HepG2 (cell line): ENCODE results near the gene ZFYVE21. TPM values are rescaled to one million over a fixed set of nuclear protein-coding genes. Genes with fewer than 3 reads are reported as not detected.

Source experiments
- ATAC-seq: fragments of 200-7000 bp; cut with Tn5 transposase; 3 replicates; pipeline ENCODE4 v1.9.1; 2020; ENCODE audit warnings: mild to moderate bottlenecking, moderate library complexity
- BruUV-seq: library from RNA; stranded (reverse); fragments of 400-500 nt; replicated peaks from 2 replicates; lab custom pipeline; 2021; lab: Mats Ljungman, UMichigan
- CTCF ChIA-PET: fragments of 300-600 bp; formaldehyde crosslinking; extraction: SDS; loops from one replicate; lab custom pipeline; 2021; ENCODE audit warnings: low total read pairs, inconsistent platforms, low intra/inter-chr PET ratio; lab: Yijun Ruan, JAX
- POLR2A ChIA-PET: fragments of 350-600 bp; sonication (Branson Sonifier 250); formaldehyde crosslinking; loops from one replicate; lab custom pipeline; 2020; ENCODE audit warnings: antibody characterized with exemption, inconsistent platforms; lab: Yijun Ruan, JAX
- DNase-seq: peaks from one replicate; pipeline ENCODE4 v3.0.0-alpha.2; 2015; ENCODE audit warnings: low spot score
- FAIRE-seq: peaks from 3 replicates; lab custom pipeline; 2011; peaks lifted over from hg19 to GRCh38; lab: Jason Lieb, UNC
- H2AFZ ChIP-seq: one replicate; pipeline ENCODE4 v1.6.1; 2011; ENCODE audit warnings: low read length, inconsistent platforms
- H3K27ac ChIP-seq: fragments of 300-600 bp; 3 replicates; pipeline ENCODE4 v1.8.0; 2011; ENCODE audit warnings: mixed run types, mild to moderate bottlenecking, mixed read lengths, low read length, inconsistent platforms; ENCODE audit not compliant: insufficient read depth; ENCODE audit errors: extremely low read length
- H3K27me3 ChIP-seq, 2 experiments: fragments of 200-600 bp in 1 of 2; 2 replicates in 1 of 2; 3 replicates in 1 of 2; pipeline versions ENCODE4 v1.6.0 to v1.8.0; 2011; ENCODE audit warnings: low read length in 2 of 2, mild to moderate bottlenecking in 2 of 2, moderate library complexity in 2 of 2, inconsistent platforms in 1 of 2; ENCODE audit not compliant: insufficient read depth in 2 of 2, control insufficient read depth in 1 of 2
- H3K36me3 ChIP-seq, 2 experiments: fragments of 200-600 bp in 1 of 2; replicated peaks in 1 of 2; 2 replicates in 1 of 2; 3 replicates in 1 of 2; pipeline versions ENCODE4 v1.5.1 to v1.8.0; 2011; ENCODE audit warnings: low read length in 2 of 2, inconsistent platforms in 1 of 2; ENCODE audit not compliant: insufficient read depth in 2 of 2, control insufficient read depth in 1 of 2
- H3K4me1 ChIP-seq: 2 replicates; pipeline ENCODE4 v1.5.1; 2012; ENCODE audit warnings: low read length, inconsistent platforms; ENCODE audit not compliant: insufficient read depth
- H3K4me2 ChIP-seq: 2 replicates; pipeline ENCODE4 v1.6.0; 2011; ENCODE audit warnings: low read depth, low read length, inconsistent platforms
- H3K4me3 ChIP-seq, 3 experiments: fragments of 200-600 bp in 1 of 3; sonication (generic), shearing (Covaris generic) in 1 of 3; replicated peaks in 1 of 3; 2 replicates each; pipeline ENCODE4 v1.5.1; 2011 to 2016; ENCODE audit warnings: low read length in 3 of 3, inconsistent platforms in 2 of 3, low read depth in 2 of 3, mild to moderate bottlenecking in 2 of 3, control low read depth in 1 of 3, mixed read lengths in 1 of 3; ENCODE audit not compliant: insufficient read depth in 1 of 3
- H3K79me2 ChIP-seq: one replicate; pipeline ENCODE4 v1.6.1; 2011; ENCODE audit warnings: low read length, inconsistent platforms; ENCODE audit not compliant: insufficient read depth
- H3K9ac ChIP-seq: 2 replicates; pipeline ENCODE4 v1.6.0; 2011; ENCODE audit warnings: mild to moderate bottlenecking, low read depth, low read length, inconsistent platforms; ENCODE audit not compliant: insufficient read depth
- H3K9me3 ChIP-seq: 2 replicates; pipeline ENCODE4 v1.5.1; 2012; ENCODE audit warnings: mild to moderate bottlenecking, low read length
- H4K20me1 ChIP-seq: 2 replicates; pipeline ENCODE4 v1.6.0; 2011; ENCODE audit warnings: inconsistent platforms, mild to moderate bottlenecking, low read length, moderate library complexity; ENCODE audit not compliant: insufficient read depth
- AGO2 ChIP-seq: fragments of 200-400 bp; formaldehyde crosslinking; optimal IDR thresholded peaks from 2 replicates; pipeline ENCODE3; 2017; ENCODE audit warnings: mild to moderate bottlenecking, low read depth, low read length, moderate library complexity
- ATF4 ChIP-seq, 2 experiments: fragments of 450-650 bp in 1 of 2; sonication (generic) in 1 of 2; formaldehyde crosslinking; IDR thresholded peaks; 2 replicates each; pipeline versions ENCODE4 v1.5.0 to v1.8.0; 2020 to 2022; ENCODE audit warnings: mild to moderate bottlenecking in 1 of 2, missing genetic modification reagents in 1 of 2
- DBP ChIP-seq: sonication (generic); formaldehyde crosslinking; IDR thresholded peaks from 2 replicates; pipeline ENCODE4 v1.4.0; 2020; ENCODE audit warnings: missing genetic modification reagents; ENCODE audit errors: not compliant biosample characterization
- ETV5 ChIP-seq: IDR thresholded peaks from 2 replicates; pipeline ENCODE4 v1.6.1; 2018; ENCODE audit warnings: missing biosample characterization, missing genetic modification reagents, inconsistent platforms, borderline replicate concordance
- FOXM1 ChIP-seq: sonication (generic); formaldehyde crosslinking; IDR thresholded peaks from 2 replicates; pipeline ENCODE4 v1.5.0; 2020; ENCODE audit warnings: missing genetic modification reagents
- HDAC6 ChIP-seq: fragments of 200-600 bp; sonication (generic); IDR thresholded peaks from 2 replicates; pipeline ENCODE4 v1.7.0; 2017; ENCODE audit warnings: mild to moderate bottlenecking, antibody characterized with exemption, low read length, low read depth
- HNRNPL ChIP-seq: fragments of 200-400 bp; formaldehyde crosslinking; IDR thresholded peaks from 2 replicates; pipeline ENCODE4 v1.6.1; 2017; ENCODE audit warnings: mild to moderate bottlenecking, low read depth, low read length
- HOXD1 ChIP-seq: sonication (generic); formaldehyde crosslinking; IDR thresholded peaks from 2 replicates; pipeline ENCODE4 v1.5.0; 2020; ENCODE audit warnings: missing genetic modification reagents
- KDM4B ChIP-seq: sonication (generic); formaldehyde crosslinking; IDR thresholded peaks from 2 replicates; pipeline ENCODE4 v1.4.0; 2020; ENCODE audit warnings: missing genetic modification reagents
- LCORL ChIP-seq, 2 experiments: fragments of 450-650 bp in 1 of 2; sonication (generic) in 1 of 2; formaldehyde crosslinking in 1 of 2; IDR thresholded peaks; 2 replicates each; pipeline versions ENCODE4 v1.5.0 to v1.6.1; 2017 to 2020; ENCODE audit warnings: antibody characterized with exemption in 1 of 2, missing genetic modification reagents in 1 of 2
- SIN3A ChIP-seq: IDR thresholded peaks from 2 replicates; pipeline ENCODE4 v1.6.1; 2011; ENCODE audit warnings: low read depth, mild to moderate bottlenecking, control low read depth, low read length, borderline replicate concordance
- TAF15 ChIP-seq: fragments of 200-400 bp; formaldehyde crosslinking; IDR thresholded peaks from one replicate; pipeline ENCODE4 v1.6.1; 2018; ENCODE audit warnings: mild to moderate bottlenecking, low read depth, low read length; ENCODE audit not compliant: poor library complexity, severe bottlenecking
- ZFY ChIP-seq: sonication (generic); formaldehyde crosslinking; IDR thresholded peaks from 2 replicates; pipeline ENCODE4 v1.4.0; 2020; ENCODE audit warnings: missing genetic modification reagents
- ZNF124 ChIP-seq: sonication (generic); formaldehyde crosslinking; IDR thresholded peaks from 2 replicates; pipeline ENCODE4 v1.4.0; 2020; ENCODE audit warnings: missing genetic modification reagents
- ZNF317 ChIP-seq: sonication (generic); formaldehyde crosslinking; IDR thresholded peaks from 2 replicates; pipeline ENCODE4 v1.5.0; 2020; ENCODE audit warnings: mild to moderate bottlenecking, missing genetic modification reagents
- ZNF619 ChIP-seq: sonication (generic); formaldehyde crosslinking; IDR thresholded peaks from 2 replicates; pipeline ENCODE4 v1.4.0; 2020; ENCODE audit warnings: mild to moderate bottlenecking, missing genetic modification reagents
- ZNF781 ChIP-seq: sonication (generic); formaldehyde crosslinking; IDR thresholded peaks from 2 replicates; pipeline ENCODE4 v1.5.1; 2020; ENCODE audit warnings: borderline replicate concordance, mild to moderate bottlenecking, missing genetic modification reagents; ENCODE audit errors: not compliant biosample characterization
- ZNF883 ChIP-seq: sonication (generic); formaldehyde crosslinking; IDR thresholded peaks from 2 replicates; pipeline ENCODE4 v1.5.1; 2020; ENCODE audit warnings: mild to moderate bottlenecking, missing genetic modification reagents; ENCODE audit errors: not compliant biosample characterization
- WGBS: methylation state at CpG from one replicate; pipeline ENCODE4 v1.1.6; 2017; ENCODE audit warnings: low lambda C conversion rate; 5-methylcytosine and 5-hydroxymethylcytosine counted together
- in situ Hi-C: cut with HindIII; loops from 2 replicates; pipeline ENCODE4 v1.10.0; 2017; ENCODE audit warnings: low pct_unique_long_range_greater_than_20kb; ENCODE audit not compliant: extremely low pct_ligation_motif_present
- intact Hi-C: fragments of 100-400 bp; cut with micrococcal nuclease; formaldehyde crosslinking; loops from one replicate; pipeline ENCODE4 v1.10.0; 2022; ENCODE audit not compliant: unreplicated experiment
- polyA plus RNA-seq, 8 experiments: library from polyadenylated mRNA; depleted of rRNA in 3 of 8; stranded (reverse) in 7 of 8; unstranded in 1 of 8; fragments of >200 nt; fragmentation: Illumina TruSeq in 4 of 8; extraction: Trizol in 4 of 8; gene quantifications; 2 replicates each; pipeline versions ENCODE4 v1.2.1 to v1.2.3, GENCODE V29; 2011 to 2016; ENCODE audit warnings: low read depth in 4 of 8, missing spikeins in 1 of 8, mixed read lengths in 1 of 8; ENCODE audit not compliant: insufficient read depth in 1 of 8
- total RNA-seq, 5 experiments: library from RNA; depleted of rRNA; stranded (reverse); fragments of >200 nt; fragmentation: Illumina TruSeq; extraction: Trizol; gene quantifications; 2 replicates each; pipeline ENCODE4 v1.2.3, GENCODE V29; 2016; ENCODE audit warnings: low read depth in 1 of 5

ZFYVE21 gene
- total and polyA plus RNA-seq, 2 of the 13 experiments (the other 11 are each of a cell fraction or from before 2014, with no cell fraction given) = 34.3 to 34.4 TPM

- CTCF ChIA-PET = no interaction called here
- H4K20me1 ChIP-seq = no peaks in the 10 kb centered on the region
- no peak for DNase-seq
- no peak for TF ChIP-seq SIN3A
- TF ChIP-seq ZNF619 = no peak
- no peak for TF ChIP-seq ZNF781 (CRISPR knock-in tag)
- peak; percentile 35 for TF ChIP-seq AGO2
- TF ChIP-seq, all 625 proteins: peak for 1
- ATAC-seq (no peak), FAIRE-seq (no peak)
- in situ Hi-C loops (no loop called here), intact Hi-C loops (no loop called here)
- Histone ChIP-seq H3K4me2 (no peak overlapping the region), H3K4me1 (peaks cover 11% of the 10 kb centered on the region), H3K27me3 (no peaks in the 10 kb centered on the region), H3K9ac (no peak overlapping the region), H3K27ac (no peak overlapping the region), H3K36me3 (peaks cover 19 to 52% of the 10 kb centered on the region in 2 experiments), H3K9me3 (no peaks in the 10 kb centered on the region), H2AFZ (no peak overlapping the region), H3K4me3 (no peak overlapping the region), H3K79me2 (no peaks in the 10 kb centered on the region)
- WGBS = 87% methylated on average over 10 of the region's 17 CpGs
- POLR2A ChIA-PET = no interaction called here
- BruUV-seq = no TSS peak
These were observed 19.0 kb upstream of the ZFYVE21 start for GRCh38 chr14:103696466-103697071.

- H3K9ac ChIP-seq = no peak overlapping the region
- peaks cover 17 to 49% of the 10 kb centered on the region in 2 experiments for H3K36me3 ChIP-seq
- no peaks in the 10 kb centered on the region for H4K20me1 ChIP-seq
- 79% methylated on average over 3 of the region's 3 CpGs for WGBS
- BruUV-seq = no TSS peak
- H3K79me2 ChIP-seq = no peaks in the 10 kb centered on the region
- POLR2A ChIA-PET = no interaction called here
- DNase-seq (no peak), ATAC-seq (no peak), FAIRE-seq (no peak)
- H3K9me3 ChIP-seq = no peaks in the 10 kb centered on the region
- in situ Hi-C loops (no loop called here), intact Hi-C loops (no loop called here)
- no peak overlapping the region for H2AFZ ChIP-seq
- H3K27me3 ChIP-seq = no peaks in the 10 kb centered on the region
- H3K4me2 ChIP-seq = no peak overlapping the region
- H3K27ac ChIP-seq = no peak overlapping the region
- no peak overlapping the region for H3K4me3 ChIP-seq
- CTCF ChIA-PET = no interaction called here
- H3K4me1 ChIP-seq = peaks cover 11% of the 10 kb centered on the region
- TF ChIP-seq ZFY (CRISPR knock-in tag) (no peak), ZNF317 (CRISPR knock-in tag) (no peak), TAF15 (no peak), KDM4B (no peak), ETV5 (no peak), LCORL (IDR thresholded peaks at IDR 0.05) (no peak), LCORL (CRISPR knock-in tag; IDR thresholded peaks at IDR 0.05) (no peak), HDAC6 (no peak), ZNF883 (CRISPR knock-in tag) (no peak), HOXD1 (CRISPR knock-in tag) (no peak), ATF4 (CRISPR knock-in tag; IDR thresholded peaks at IDR 0.05) (no peak), ZNF124 (CRISPR knock-in tag) (no peak), DBP (CRISPR knock-in tag) (no peak), FOXM1 (CRISPR knock-in tag) (no peak), HNRNPL (no peak)
These were observed 18.4 kb upstream of the ZFYVE21 start for GRCh38 chr14:103697206-103697602.
